Stomach (tissue), 9 donors: Measurements from ENCODE around the gene VWA8. TPM values are rescaled to one million over a fixed set of nuclear protein-coding genes. Genes with fewer than 3 reads are reported as not detected.
"Not testable (repeated sequence)": the region's sequence is repeated elsewhere in the genome, so short reads cannot be mapped to it uniquely, and the experiment has no call there.

Experiments
- DNase-seq, 2 donors: peaks; one replicate each; pipeline versions ENCODE4 v3.0.0 to v3.0.0-alpha.2; 2013 to 2019
- H3K27ac ChIP-seq, 5 donors: fragments of 200-600 bp in 4 of 5; sonication (generic) in 4 of 5; one replicate each; pipeline ENCODE4 v1.5.1; 2013 to 2019; ENCODE audit warnings: mild to moderate bottlenecking in 1 of 5, moderate library complexity in 1 of 5
- H3K27me3 ChIP-seq, 3 donors: fragments of 200-600 bp; sonication (generic); one replicate each; pipeline ENCODE4 v1.5.1; 2017 to 2019; ENCODE audit warnings: mixed run types in 1 of 3
- H3K36me3 ChIP-seq, 4 donors: fragments of 200-600 bp; sonication (generic); 1 replicate in 3 of 4; 2 replicates in 1 of 4; pipeline ENCODE4 v1.5.1; 2016 to 2019
- H3K4me1 ChIP-seq, 4 donors: fragments of 200-600 bp; sonication (generic); one replicate each; pipeline ENCODE4 v1.5.1; 2016 to 2019
- H3K4me3 ChIP-seq, 4 donors: fragments of 200-600 bp; sonication (generic) in 3 of 4; one replicate each; pipeline ENCODE4 v1.5.1; 2016 to 2019; ENCODE audit warnings: mild to moderate bottlenecking in 1 of 4
- H3K9me3 ChIP-seq, 4 donors: fragments of 200-600 bp; sonication (generic); one replicate each; pipeline ENCODE4 v1.5.1; 2016 to 2019
- CTCF ChIP-seq, 7 experiments: fragments of 450-650 bp in 4 of 7; fragments of 200-600 bp in 3 of 7; sonication (generic) in 3 of 7; IDR thresholded peaks; one replicate each; pipeline ENCODE4 v1.5.1; 2016 to 2019; ENCODE audit warnings: antibody characterized with exemption in 7 of 7, control low read depth in 2 of 7, mild to moderate bottlenecking in 1 of 7
- EP300 ChIP-seq: sonication (generic); formaldehyde crosslinking; IDR thresholded peaks from one replicate; pipeline ENCODE4 v1.6.1; 2017; ENCODE audit warnings: antibody characterized with exemption
- POLR2A ChIP-seq, 4 donors: fragments of 450-650 bp; IDR thresholded peaks; one replicate each; pipeline ENCODE4 v1.6.1; 2016; ENCODE audit warnings: antibody characterized with exemption in 4 of 4, control low read depth in 2 of 4, mild to moderate bottlenecking in 1 of 4, moderate library complexity in 1 of 4
- POLR2AphosphoS5 ChIP-seq, 3 donors: sonication (generic); formaldehyde crosslinking; IDR thresholded peaks; one replicate each; pipeline ENCODE4 v1.6.1; 2016; ENCODE audit warnings: antibody characterized with exemption in 3 of 3
- WGBS, 5 donors: extraction: QIAGEN DNeasy Blood & Tissue Kit in 3 of 5; methylation state at CpG; one replicate each; pipeline versions ENCODE4 v1.1.5 to v1.1.7; 2013 to 2018; 5-methylcytosine and 5-hydroxymethylcytosine counted together
- intact Hi-C: fragments of 100-400 bp; cut with DNase I; formaldehyde crosslinking; loops from one replicate; pipeline ENCODE4 v1.15.1; 2023; ENCODE audit warnings: low total_unique reads
- polyA plus RNA-seq, 3 donors: library from polyadenylated mRNA; stranded (reverse); fragments of 200-250 nt; gene quantifications; one replicate each; pipeline ENCODE4 v1.2.3, GENCODE V29; 2013
- total RNA-seq, 5 donors: library from RNA; depleted of rRNA; stranded (reverse); fragments of >200 nt; gene quantifications; one replicate each; pipeline versions ENCODE4 v1.1.0 to v1.2.3, GENCODE V29; 2014 to 2016
- donor health status: healthy with polysubstance abuse.
- donor health status: Bipolar disorder and iron deficiency.
- donor health status: healthy.

The VWA8 gene
- total and polyA plus RNA-seq, 8 donors = 3.3 to 99.2 (median 25.4) TPM

- DNase-seq = no peak
- Histone ChIP-seq H3K9me3 (no peaks in the 10 kb centered on the region), H3K27me3 (no peaks in the 10 kb centered on the region), H3K4me3 (no peak overlapping the region), H3K4me1 (peaks cover 0 to 37% (median 7%) of the 10 kb centered on the region in 4 donors), H3K36me3 (peaks cover 0 to 2% (median 0%) of the 10 kb centered on the region in 4 donors), H3K27ac (no peak overlapping the region)
- TF ChIP-seq POLR2A (IDR thresholded peaks at IDR 0.05) (no peak), POLR2AphosphoS5 (IDR thresholded peaks at IDR 0.05) (no peak), EP300 (no peak), CTCF (IDR thresholded peaks at IDR 0.05) (no peak)
- intact Hi-C loops = no loop called here
- WGBS, 5 donors = 82 to 100% (median 95%) methylated on average over 1 of the region's 1 CpG
Measured at GRCh38 chr13:41954226-41954625, 6.7 kb downstream of the VWA8 start.

- WGBS, 5 donors = 71 to 83% (median 75%) methylated on average over 3 of the region's 3 CpGs
- Histone ChIP-seq H3K36me3 (peaks cover 0 to 5% (median 2%) of the 10 kb centered on the region in 4 donors), H3K9me3 (no peaks in the 10 kb centered on the region), H3K4me3 (no peak overlapping the region), H3K27me3 (no peaks in the 10 kb centered on the region), H3K27ac (no peak overlapping the region), H3K4me1 (peaks cover 0 to 22% (median 0%) of the 10 kb centered on the region in 4 donors)
- intact Hi-C loops = no loop called here
- TF ChIP-seq CTCF (IDR thresholded peaks at IDR 0.05) = no peak
- TF ChIP-seq POLR2A (IDR thresholded peaks at IDR 0.05) = no peak
- TF ChIP-seq POLR2AphosphoS5 (IDR thresholded peaks at IDR 0.05) = no peak
- no peak for TF ChIP-seq EP300
- no peak for DNase-seq
Measured at GRCh38 chr13:41952749-41953148, 8.2 kb downstream of the VWA8 start.

- DNase-seq, H3K4me3 ChIP-seq, H3K27me3 ChIP-seq, intact Hi-C loops, H3K27ac ChIP-seq: not testable (repeated sequence)
- WGBS, 5 donors = 90 to 97% (median 92%) methylated on average over 1 of the region's 1 CpG
- H3K4me1 ChIP-seq = peaks cover 0 to 14% (median 3%) of the 10 kb centered on the region in 4 donors
- H3K9me3 ChIP-seq = peaks cover 0 to 11% (median 4%) of the 10 kb centered on the region in 4 donors
- peaks cover 0 to 26% (median 11%) of the 10 kb centered on the region in 4 donors for H3K36me3 ChIP-seq
Measured at GRCh38 chr13:41949104-41949503, 11.8 kb downstream of the VWA8 start.

- Histone ChIP-seq H3K27ac (no peak overlapping the region), H3K9me3 (peaks cover 0 to 11% (median 4%) of the 10 kb centered on the region in 4 donors)
- intact Hi-C loops = no loop called here
Measured at GRCh38 chr13:41945926-41946325, 15.0 kb downstream of the VWA8 start.

More at GRCh38 chr13:41945926-41946325, 15.0 kb downstream of the VWA8 start:
- peaks cover 0 to 26% (median 11%) of the 10 kb centered on the region in 4 donors for H3K36me3 ChIP-seq
- H3K27me3 ChIP-seq = no peaks in the 10 kb centered on the region
- no peak overlapping the region for H3K4me3 ChIP-seq
- TF ChIP-seq EP300 = no peak
- no peak for TF ChIP-seq CTCF (IDR thresholded peaks at IDR 0.05)
- no peak for TF ChIP-seq POLR2AphosphoS5 (IDR thresholded peaks at IDR 0.05)
- no peak for TF ChIP-seq POLR2A (IDR thresholded peaks at IDR 0.05)
- peaks cover 0 to 33% (median 11%) of the 10 kb centered on the region in 4 donors for H3K4me1 ChIP-seq
- DNase-seq = no peak
